Mesendoderm (in vitro differentiated cells): ENCODE measurements around the gene CDRT15.

Experiments
- DNase-seq: peaks from one replicate; pipeline ENCODE4 v3.0.0; 2013
- H2AK5ac ChIP-seq: 2 replicates; pipeline ENCODE4 v1.6.1; 2013; ENCODE audit warnings: low read length, inconsistent platforms
- H2BK120ac ChIP-seq: 2 replicates; pipeline ENCODE4 v1.6.1; 2013; ENCODE audit warnings: low read depth, mild to moderate bottlenecking, low read length, moderate library complexity, mixed read lengths
- H2BK15ac ChIP-seq: replicated peaks from 2 replicates; pipeline ENCODE4 v1.6.1; 2013; ENCODE audit warnings: low read depth, mild to moderate bottlenecking, moderate library complexity
- H2BK5ac ChIP-seq: 2 replicates; pipeline ENCODE4 v1.6.1; 2013; ENCODE audit warnings: low read length, inconsistent platforms
- H3K18ac ChIP-seq: 2 replicates; pipeline ENCODE4 v1.6.1; 2013; ENCODE audit warnings: mild to moderate bottlenecking, low read length, mixed read lengths
- H3K23ac ChIP-seq: one replicate; pipeline ENCODE4 v1.6.1; 2013; ENCODE audit warnings: low read length
- H3K27ac ChIP-seq: 2 replicates; pipeline ENCODE4 v1.5.1; 2013; ENCODE audit warnings: low read depth, mild to moderate bottlenecking, inconsistent platforms, low read length, moderate library complexity
- H3K27me3 ChIP-seq: 2 replicates; pipeline ENCODE4 v1.6.1; 2013; ENCODE audit warnings: low read length, control low read depth, mild to moderate bottlenecking, inconsistent platforms; ENCODE audit not compliant: insufficient read depth, poor library complexity
- H3K36me3 ChIP-seq: 2 replicates; pipeline ENCODE4 v1.6.1; 2013; ENCODE audit warnings: low read length, inconsistent platforms; ENCODE audit not compliant: control insufficient read depth, insufficient read depth
- H3K4ac ChIP-seq: one replicate; pipeline ENCODE4 v1.6.1; 2013; ENCODE audit warnings: low read depth, mild to moderate bottlenecking, low read length, moderate library complexity
- H3K4me1 ChIP-seq: 2 replicates; pipeline ENCODE4 v1.6.1; 2013; ENCODE audit warnings: low read depth, low read length, inconsistent platforms; ENCODE audit not compliant: control insufficient read depth
- H3K4me2 ChIP-seq: 2 replicates; pipeline ENCODE4 v1.6.1; 2013; ENCODE audit warnings: low read length
- H3K4me3 ChIP-seq: 2 replicates; pipeline ENCODE4 v1.5.1; 2013; ENCODE audit warnings: mild to moderate bottlenecking, low read length
- H3K56ac ChIP-seq: one replicate; pipeline ENCODE4 v1.6.1; 2013; ENCODE audit warnings: low read length
- H3K79me1 ChIP-seq: 2 replicates; pipeline ENCODE4 v1.6.1; 2013; ENCODE audit warnings: low read length, inconsistent platforms
- H3K79me2 ChIP-seq: 2 replicates; pipeline ENCODE4 v1.6.1; 2013; ENCODE audit warnings: mild to moderate bottlenecking, low read length; ENCODE audit not compliant: control insufficient read depth, insufficient read depth
- H3K9ac ChIP-seq: 2 replicates; pipeline ENCODE4 v1.6.1; 2013; ENCODE audit warnings: low read length, inconsistent platforms
- H4K5ac ChIP-seq: one replicate; pipeline ENCODE4 v1.6.1; 2013; ENCODE audit warnings: low read length
- H4K8ac ChIP-seq: one replicate; pipeline ENCODE4 v1.6.1; 2013; ENCODE audit warnings: low read depth, mild to moderate bottlenecking, control low read depth, low read length, moderate library complexity
- WGBS: extraction: QIAGEN DNeasy Blood & Tissue Kit; methylation state at CpG from one replicate; pipeline ENCODE4 v1.1.7; 2013; ENCODE audit warnings: low lambda C conversion rate, missing lambda C conversion rate; ENCODE audit not compliant: insufficient coverage; ENCODE audit errors: extremely low coverage; 5-methylcytosine and 5-hydroxymethylcytosine counted together

CDRT15 gene

GRCh38 chr17:14214271-14214670 is 22.4 kb downstream of the CDRT15 start:
- no peak overlapping the region for H3K9ac ChIP-seq
- H3K4me1 ChIP-seq: no peaks in the 10 kb centered on the region
- no peak overlapping the region for H2BK15ac ChIP-seq
- H4K8ac ChIP-seq: no peak overlapping the region
- H3K4ac ChIP-seq: no peak overlapping the region
- H3K79me1 ChIP-seq: no peaks in the 10 kb centered on the region
- WGBS: no CpG with 5 or more reads among the region's 2 CpGs
- no peaks in the 10 kb centered on the region for H3K27me3 ChIP-seq
- no peak overlapping the region for H4K5ac ChIP-seq
- no peaks in the 10 kb centered on the region for H3K79me2 ChIP-seq
- H2BK5ac ChIP-seq: no peak overlapping the region
- no peak overlapping the region for H3K4me2 ChIP-seq
- no peak overlapping the region for H3K27ac ChIP-seq
- H3K18ac ChIP-seq: no peak overlapping the region
- H3K4me3 ChIP-seq: no peak overlapping the region
- H2AK5ac ChIP-seq: no peak overlapping the region
- H3K56ac ChIP-seq: no peak overlapping the region
- H3K23ac ChIP-seq: no peak overlapping the region
- no peaks in the 10 kb centered on the region for H3K36me3 ChIP-seq
- no peak for DNase-seq
- H2BK120ac ChIP-seq: no peak overlapping the region

- H2BK120ac ChIP-seq: no peak overlapping the region
- H3K4me2 ChIP-seq: no peak overlapping the region
- H4K8ac ChIP-seq: no peak overlapping the region
- H2AK5ac ChIP-seq: no peak overlapping the region
- no peak overlapping the region for H3K4ac ChIP-seq
- no peaks in the 10 kb centered on the region for H3K79me1 ChIP-seq
- no CpG with 5 or more reads among the region's 12 CpGs for WGBS
- no peaks in the 10 kb centered on the region for H3K36me3 ChIP-seq
- H3K4me3 ChIP-seq: no peak overlapping the region
- no peak overlapping the region for H2BK5ac ChIP-seq
- no peak overlapping the region for H3K9ac ChIP-seq
- H3K56ac ChIP-seq: no peak overlapping the region
- H3K27me3 ChIP-seq: no peaks in the 10 kb centered on the region
- no peak overlapping the region for H3K27ac ChIP-seq
- no peak overlapping the region for H3K23ac ChIP-seq
- H3K18ac ChIP-seq: no peak overlapping the region
- no peak overlapping the region for H4K5ac ChIP-seq
- no peaks in the 10 kb centered on the region for H3K79me2 ChIP-seq
- no peak for DNase-seq
- H3K4me1 ChIP-seq: no peaks in the 10 kb centered on the region
- H2BK15ac ChIP-seq: no peak overlapping the region
Observed at GRCh38 chr17:14212401-14212800, 24.3 kb downstream of the CDRT15 start.

GRCh38 chr17:14211801-14212200 is 24.9 kb downstream of the CDRT15 start:
- H3K18ac ChIP-seq: no peak overlapping the region
- no peak overlapping the region for H3K4me3 ChIP-seq
- no peaks in the 10 kb centered on the region for H3K4me1 ChIP-seq
- no peak overlapping the region for H3K4ac ChIP-seq
- H3K56ac ChIP-seq: no peak overlapping the region
- no CpG with 5 or more reads among the region's 17 CpGs for WGBS
- no peaks in the 10 kb centered on the region for H3K27me3 ChIP-seq
- no peak overlapping the region for H3K9ac ChIP-seq
- no peak overlapping the region for H4K8ac ChIP-seq
- H2BK120ac ChIP-seq: no peak overlapping the region
- H3K23ac ChIP-seq: no peak overlapping the region
- no peak overlapping the region for H4K5ac ChIP-seq
- no peak overlapping the region for H3K27ac ChIP-seq
- DNase-seq: no peak
- H2AK5ac ChIP-seq: no peak overlapping the region
- no peak overlapping the region for H2BK15ac ChIP-seq
- H3K79me2 ChIP-seq: no peaks in the 10 kb centered on the region
- no peak overlapping the region for H3K4me2 ChIP-seq
- H2BK5ac ChIP-seq: no peak overlapping the region
- no peaks in the 10 kb centered on the region for H3K36me3 ChIP-seq
- H3K79me1 ChIP-seq: no peaks in the 10 kb centered on the region

- Histone ChIP-seq H4K5ac (no peak overlapping the region), H3K27me3 (no peaks in the 10 kb centered on the region), H2AK5ac (no peak overlapping the region), H3K23ac (no peak overlapping the region), H2BK15ac (no peak overlapping the region), H2BK120ac (no peak overlapping the region), H2BK5ac (no peak overlapping the region), H3K56ac (no peak overlapping the region), H4K8ac (no peak overlapping the region), H3K4me2 (no peak overlapping the region), H3K4me1 (no peaks in the 10 kb centered on the region), H3K27ac (no peak overlapping the region), H3K79me2 (no peaks in the 10 kb centered on the region), H3K4me3 (no peak overlapping the region), H3K79me1 (no peaks in the 10 kb centered on the region), H3K18ac (no peak overlapping the region), H3K36me3 (no peaks in the 10 kb centered on the region), H3K4ac (no peak overlapping the region), H3K9ac (no peak overlapping the region)
- WGBS: no CpG with 5 or more reads among the region's 4 CpGs
- no peak for DNase-seq
Observed at GRCh38 chr17:14211246-14211645, 25.4 kb downstream of the CDRT15 start.

GRCh38 chr17:14209215-14209614 is 27.4 kb downstream of the CDRT15 start:
- WGBS: no CpG with 5 or more reads among the region's 3 CpGs
- no peak overlapping the region for H2BK5ac ChIP-seq
- H3K4me1 ChIP-seq: no peaks in the 10 kb centered on the region
- H3K4ac ChIP-seq: no peak overlapping the region
- H3K79me1 ChIP-seq: no peaks in the 10 kb centered on the region
- H2BK15ac ChIP-seq: no peak overlapping the region
- H3K18ac ChIP-seq: no peak overlapping the region
- no peak overlapping the region for H4K5ac ChIP-seq
- no peak overlapping the region for H2AK5ac ChIP-seq
- H3K23ac ChIP-seq: no peak overlapping the region
- no peak overlapping the region for H3K9ac ChIP-seq
- no peak overlapping the region for H2BK120ac ChIP-seq
- H3K36me3 ChIP-seq: no peaks in the 10 kb centered on the region
- H3K56ac ChIP-seq: no peak overlapping the region
- H3K79me2 ChIP-seq: no peaks in the 10 kb centered on the region
- H3K27ac ChIP-seq: no peak overlapping the region
- no peak overlapping the region for H3K4me2 ChIP-seq
- DNase-seq: no peak
- H3K4me3 ChIP-seq: no peak overlapping the region
- no peak overlapping the region for H4K8ac ChIP-seq
- H3K27me3 ChIP-seq: no peaks in the 10 kb centered on the region

GRCh38 chr17:14207791-14208190 is 28.9 kb downstream of the CDRT15 start:
- Histone ChIP-seq H3K4me2 (no peak overlapping the region), H3K79me1 (no peaks in the 10 kb centered on the region), H3K56ac (no peak overlapping the region), H3K4ac (no peak overlapping the region), H3K79me2 (no peaks in the 10 kb centered on the region), H3K4me3 (no peak overlapping the region), H2AK5ac (no peak overlapping the region), H2BK5ac (no peak overlapping the region), H3K27ac (no peak overlapping the region), H2BK15ac (no peak overlapping the region), H2BK120ac (no peak overlapping the region), H3K18ac (no peak overlapping the region), H4K5ac (no peak overlapping the region), H3K27me3 (no peaks in the 10 kb centered on the region), H3K9ac (no peak overlapping the region), H3K23ac (no peak overlapping the region), H3K4me1 (no peaks in the 10 kb centered on the region), H4K8ac (no peak overlapping the region), H3K36me3 (no peaks in the 10 kb centered on the region)
- no CpG with 5 or more reads among the region's 5 CpGs for WGBS
- no peak for DNase-seq
